HL-60 (cell line): ENCODE results near the gene VWA7.

ENCODE experiments used
- CTCF ChIP-seq: IDR thresholded peaks from one replicate; pipeline ENCODE4 v1.5.1; 2011; ENCODE audit warnings: low read length, control low read depth, inconsistent platforms; ENCODE audit not compliant: insufficient read depth
- POLR2AphosphoS5 ChIP-seq: IDR thresholded peaks from 2 replicates; pipeline ENCODE4 v1.6.1; 2012; ENCODE audit warnings: low read depth
- REST ChIP-seq: IDR thresholded peaks from 2 replicates; pipeline ENCODE4 v1.6.1; 2012; ENCODE audit warnings: low read depth; ENCODE audit not compliant: insufficient replicate concordance

- no peak for TF ChIP-seq CTCF
- TF ChIP-seq POLR2AphosphoS5 = no peak
- no peak for TF ChIP-seq REST
These were observed 55.0 kb downstream of the VWA7 start for GRCh38 chr6:31722173-31722572.
